ENCODE measurements around the gene CAPS2.

- TF ChIP-seq BRCA1 (IDR thresholded peaks at IDR 0.05; ENCODE audit: low read depth, low read length), result no peak
- TF ChIP-seq ZNF274 (IDR thresholded peaks at IDR 0.05; ENCODE audit: insufficient read depth, insufficient read length), result no peak
- no peak for TF ChIP-seq CTCF (IDR thresholded peaks at IDR 0.05 in 2 of 3, conservative IDR thresholded peaks at IDR 0.05 in 1 of 3; ENCODE audit: control insufficient read depth in 2 of 3, extremely low read depth in 1 of 3, insufficient read depth in 1 of 3, low read depth in 3 of 3, low read length in 3 of 3)
- TF ChIP-seq MXI1 (IDR thresholded peaks at IDR 0.05; ENCODE audit: low read depth, low read length), result no peak
- TF ChIP-seq NFYB (IDR thresholded peaks at IDR 0.05; ENCODE audit: insufficient read depth, low read depth, low read length), result no peak
Observed at GRCh38 chr12:75337905-75338304, 7.8 kb upstream of the CAPS2 start.
